Retinal pigment epithelial cell (primary cell): Measurements from ENCODE around the gene MRPL55.

ENCODE experiments used
- DNase-seq: peaks from one replicate; pipeline ENCODE4 v3.0.0-alpha.2; 2010; ENCODE audit warnings: low read depth
- H3K4me3 ChIP-seq: 2 replicates; pipeline ENCODE4 v1.5.1; 2011; ENCODE audit warnings: mild to moderate bottlenecking, low read length, control low read depth, moderate library complexity
- TF ChIP-seq, protein P1 (sequence below): conservative IDR thresholded peaks from 2 replicates; pipeline ENCODE4 v1.5.1; 2011; ENCODE audit warnings: low read depth, low read length, control low read depth, inconsistent platforms

MRPL55 gene

GRCh38 chr1:228082214-228082917 lies 26.7 kb downstream of the MRPL55 start, which contains the start of gene ARF1:
Gene ARF1 (plus strand): TSS chr1:228082708. CDS start chr1:228097115, 14,407 bp downstream.
- TF ChIP-seq, protein P1, sequence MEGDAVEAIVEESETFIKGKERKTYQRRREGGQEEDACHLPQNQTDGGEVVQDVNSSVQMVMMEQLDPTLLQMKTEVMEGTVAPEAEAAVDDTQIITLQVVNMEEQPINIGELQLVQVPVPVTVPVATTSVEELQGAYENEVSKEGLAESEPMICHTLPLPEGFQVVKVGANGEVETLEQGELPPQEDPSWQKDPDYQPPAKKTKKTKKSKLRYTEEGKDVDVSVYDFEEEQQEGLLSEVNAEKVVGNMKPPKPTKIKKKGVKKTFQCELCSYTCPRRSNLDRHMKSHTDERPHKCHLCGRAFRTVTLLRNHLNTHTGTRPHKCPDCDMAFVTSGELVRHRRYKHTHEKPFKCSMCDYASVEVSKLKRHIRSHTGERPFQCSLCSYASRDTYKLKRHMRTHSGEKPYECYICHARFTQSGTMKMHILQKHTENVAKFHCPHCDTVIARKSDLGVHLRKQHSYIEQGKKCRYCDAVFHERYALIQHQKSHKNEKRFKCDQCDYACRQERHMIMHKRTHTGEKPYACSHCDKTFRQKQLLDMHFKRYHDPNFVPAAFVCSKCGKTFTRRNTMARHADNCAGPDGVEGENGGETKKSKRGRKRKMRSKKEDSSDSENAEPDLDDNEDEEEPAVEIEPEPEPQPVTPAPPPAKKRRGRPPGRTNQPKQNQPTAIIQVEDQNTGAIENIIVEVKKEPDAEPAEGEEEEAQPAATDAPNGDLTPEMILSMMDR = no peak
- H3K4me3 ChIP-seq = peak within 1 kb of the TSS; percentile 95
- peak; percentile 57 for DNase-seq

DNA sequence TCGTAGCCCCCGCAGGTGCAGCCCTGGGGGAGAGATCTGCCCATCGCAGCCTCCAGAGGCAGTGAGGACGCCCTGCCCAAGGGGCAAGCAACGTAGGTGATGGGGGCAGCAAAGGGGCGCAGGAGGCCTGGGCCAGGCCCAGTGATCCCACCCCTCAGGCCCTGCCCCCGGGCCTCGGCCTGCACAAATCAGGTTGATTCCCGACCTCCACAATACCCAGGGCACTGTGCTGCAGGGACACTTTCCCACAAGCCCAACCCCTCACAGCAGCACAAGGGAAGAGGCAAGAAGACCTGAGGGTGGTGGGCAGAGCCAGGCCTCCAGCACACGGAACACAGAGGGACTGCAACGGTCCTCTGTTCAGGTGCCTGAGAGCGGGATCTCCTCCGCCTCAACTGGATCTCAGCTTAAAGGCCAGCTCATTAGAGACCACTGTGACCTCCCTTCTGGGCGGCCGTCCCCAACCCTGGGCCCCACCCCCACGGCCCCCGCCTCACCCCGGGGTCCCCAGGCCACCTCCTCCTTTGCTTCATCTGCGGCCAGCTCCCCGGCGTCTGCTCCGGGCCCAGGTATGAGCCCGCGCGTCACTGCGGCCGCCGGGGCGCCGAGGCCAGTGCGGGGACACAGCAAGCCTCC lies 27.4 kb downstream of the MRPL55 start:
- DNase-seq = no peak
- H3K4me3 ChIP-seq = peak overlapping the region; percentile 69
- TF ChIP-seq, protein P1 = no peak

- TF ChIP-seq, protein P1 = no peak
- peak overlapping the region; percentile 69 for H3K4me3 ChIP-seq
- no peak for DNase-seq
Measured at GRCh38 chr1:228081144-228081543, 28.0 kb downstream of the MRPL55 start.

DNA sequence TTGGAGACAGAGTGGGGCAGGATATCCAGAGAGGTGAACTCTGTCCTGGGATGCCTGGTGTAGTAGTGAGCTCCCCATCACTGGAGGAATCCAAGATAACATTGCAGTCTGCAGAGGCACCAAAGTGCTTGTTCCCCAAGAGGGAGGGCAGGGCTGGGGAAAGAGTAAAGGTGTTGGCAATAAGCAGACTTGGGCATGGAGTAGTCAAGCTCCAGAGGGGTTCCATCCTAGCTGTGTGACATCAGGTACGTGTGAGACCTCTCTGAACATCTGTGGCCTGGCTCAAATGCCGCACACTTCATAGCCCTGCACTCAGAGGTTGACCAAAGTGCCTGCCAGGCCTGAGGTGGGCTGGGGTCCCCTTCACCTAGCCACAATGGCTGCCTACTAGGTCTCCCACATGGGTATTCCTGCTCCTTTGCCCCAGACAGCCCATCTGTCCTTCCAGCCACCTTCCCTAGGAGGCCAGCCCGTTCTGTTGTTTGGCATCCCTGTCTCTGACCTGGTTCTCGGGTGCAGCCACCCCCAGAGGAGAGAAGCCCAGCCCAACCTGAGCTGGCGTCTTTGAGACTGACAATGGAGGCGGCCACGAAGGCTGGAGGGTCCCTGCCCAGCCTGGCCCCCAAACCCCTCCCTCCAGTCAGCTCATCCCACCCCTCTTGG lies 29.4 kb downstream of the MRPL55 start:
- H3K4me3 ChIP-seq = no peak overlapping the region
- no peak for DNase-seq
- TF ChIP-seq, protein P1 = no peak

- H3K4me3 ChIP-seq = no peak overlapping the region
- TF ChIP-seq, protein P1 = no peak
- no peak for DNase-seq
Measured at GRCh38 chr1:228079013-228079412, 30.1 kb downstream of the MRPL55 start.

GRCh38 chr1:228077565-228078330 lies 31.4 kb downstream of the MRPL55 start:
- TF ChIP-seq, protein P1 = no peak
- no peak for DNase-seq
- no peak overlapping the region for H3K4me3 ChIP-seq
